Measurements from ENCODE around the gene MLLT1.

- TF ChIP-seq CTCF (IDR thresholded peaks at IDR 0.05; ENCODE audit: low read depth, low read length, poor library complexity, severe bottlenecking) (no peak), EZH2phosphoT487 (IDR thresholded peaks at IDR 0.05; ENCODE audit: borderline replicate concordance, low read length) (no peak)
These were observed 98.7 kb downstream of the MLLT1 start for GRCh38 chr19:6181119-6181518.
